Measurements from ENCODE around the gene PDSS2. TPM values are rescaled to one million over a fixed set of nuclear protein-coding genes. Genes with fewer than 3 reads are reported as not detected.

Gene PDSS2
- total RNA-seq, 1 experiment from 2014 or later: 17.7 TPM

DNA sequence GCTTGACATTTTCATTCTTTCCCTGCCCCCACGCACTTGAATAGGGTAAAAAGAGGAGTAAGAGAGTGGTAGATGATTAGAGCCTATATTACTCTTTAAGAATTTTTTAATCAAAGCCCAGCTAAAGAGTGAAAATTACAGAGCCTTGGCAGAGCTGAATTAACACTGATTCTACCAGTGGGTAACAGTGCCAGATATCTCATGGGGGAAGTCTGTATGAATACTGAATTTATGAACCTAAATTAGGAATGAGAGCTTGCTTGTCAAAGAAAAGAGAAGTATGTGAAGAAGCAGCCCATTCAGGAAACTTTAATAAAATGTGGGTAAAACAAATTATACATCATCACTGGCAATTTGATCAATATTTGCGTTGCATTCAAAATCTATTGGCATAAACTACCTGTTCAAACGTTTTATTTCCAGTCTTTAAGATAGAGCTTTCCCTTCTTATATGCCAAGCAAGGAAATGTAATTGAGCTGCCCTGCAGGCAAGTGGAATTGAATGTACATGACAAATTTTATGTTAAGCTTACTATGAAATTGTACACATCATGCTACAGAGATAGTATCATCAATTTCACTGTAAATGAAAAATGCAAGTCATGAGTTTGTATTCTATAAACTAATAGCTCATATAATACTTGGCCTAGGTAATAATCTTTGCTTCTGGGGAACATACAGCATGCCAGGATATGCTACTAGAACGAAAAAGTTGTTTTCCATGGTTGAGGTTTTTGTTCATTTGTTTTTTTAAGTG lies 45.1 kb upstream of the PDSS2 start:
- no peak overlapping the region for H3K4me3 ChIP-seq (ENCODE audit: low read depth in 2 of 2, low read length in 2 of 2)
- TF ChIP-seq, protein P1, sequence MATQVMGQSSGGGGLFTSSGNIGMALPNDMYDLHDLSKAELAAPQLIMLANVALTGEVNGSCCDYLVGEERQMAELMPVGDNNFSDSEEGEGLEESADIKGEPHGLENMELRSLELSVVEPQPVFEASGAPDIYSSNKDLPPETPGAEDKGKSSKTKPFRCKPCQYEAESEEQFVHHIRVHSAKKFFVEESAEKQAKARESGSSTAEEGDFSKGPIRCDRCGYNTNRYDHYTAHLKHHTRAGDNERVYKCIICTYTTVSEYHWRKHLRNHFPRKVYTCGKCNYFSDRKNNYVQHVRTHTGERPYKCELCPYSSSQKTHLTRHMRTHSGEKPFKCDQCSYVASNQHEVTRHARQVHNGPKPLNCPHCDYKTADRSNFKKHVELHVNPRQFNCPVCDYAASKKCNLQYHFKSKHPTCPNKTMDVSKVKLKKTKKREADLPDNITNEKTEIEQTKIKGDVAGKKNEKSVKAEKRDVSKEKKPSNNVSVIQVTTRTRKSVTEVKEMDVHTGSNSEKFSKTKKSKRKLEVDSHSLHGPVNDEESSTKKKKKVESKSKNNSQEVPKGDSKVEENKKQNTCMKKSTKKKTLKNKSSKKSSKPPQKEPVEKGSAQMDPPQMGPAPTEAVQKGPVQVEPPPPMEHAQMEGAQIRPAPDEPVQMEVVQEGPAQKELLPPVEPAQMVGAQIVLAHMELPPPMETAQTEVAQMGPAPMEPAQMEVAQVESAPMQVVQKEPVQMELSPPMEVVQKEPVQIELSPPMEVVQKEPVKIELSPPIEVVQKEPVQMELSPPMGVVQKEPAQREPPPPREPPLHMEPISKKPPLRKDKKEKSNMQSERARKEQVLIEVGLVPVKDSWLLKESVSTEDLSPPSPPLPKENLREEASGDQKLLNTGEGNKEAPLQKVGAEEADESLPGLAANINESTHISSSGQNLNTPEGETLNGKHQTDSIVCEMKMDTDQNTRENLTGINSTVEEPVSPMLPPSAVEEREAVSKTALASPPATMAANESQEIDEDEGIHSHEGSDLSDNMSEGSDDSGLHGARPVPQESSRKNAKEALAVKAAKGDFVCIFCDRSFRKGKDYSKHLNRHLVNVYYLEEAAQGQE (IDR thresholded peaks at IDR 0.05; ENCODE audit: insufficient read depth in 1 of 2, low read depth in 2 of 2, low read length in 1 of 2): no peak
- TF ChIP-seq, protein P2, sequence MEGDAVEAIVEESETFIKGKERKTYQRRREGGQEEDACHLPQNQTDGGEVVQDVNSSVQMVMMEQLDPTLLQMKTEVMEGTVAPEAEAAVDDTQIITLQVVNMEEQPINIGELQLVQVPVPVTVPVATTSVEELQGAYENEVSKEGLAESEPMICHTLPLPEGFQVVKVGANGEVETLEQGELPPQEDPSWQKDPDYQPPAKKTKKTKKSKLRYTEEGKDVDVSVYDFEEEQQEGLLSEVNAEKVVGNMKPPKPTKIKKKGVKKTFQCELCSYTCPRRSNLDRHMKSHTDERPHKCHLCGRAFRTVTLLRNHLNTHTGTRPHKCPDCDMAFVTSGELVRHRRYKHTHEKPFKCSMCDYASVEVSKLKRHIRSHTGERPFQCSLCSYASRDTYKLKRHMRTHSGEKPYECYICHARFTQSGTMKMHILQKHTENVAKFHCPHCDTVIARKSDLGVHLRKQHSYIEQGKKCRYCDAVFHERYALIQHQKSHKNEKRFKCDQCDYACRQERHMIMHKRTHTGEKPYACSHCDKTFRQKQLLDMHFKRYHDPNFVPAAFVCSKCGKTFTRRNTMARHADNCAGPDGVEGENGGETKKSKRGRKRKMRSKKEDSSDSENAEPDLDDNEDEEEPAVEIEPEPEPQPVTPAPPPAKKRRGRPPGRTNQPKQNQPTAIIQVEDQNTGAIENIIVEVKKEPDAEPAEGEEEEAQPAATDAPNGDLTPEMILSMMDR (IDR thresholded peaks at IDR 0.05): no peak
- TF ChIP-seq SIN3A (IDR thresholded peaks at IDR 0.05; ENCODE audit: borderline replicate concordance, insufficient read depth, low read depth, low read length): no peak
- TF ChIP-seq POLR2AphosphoS5 (IDR thresholded peaks at IDR 0.05; ENCODE audit: low read depth, low read length): no peak
- no peak for TF ChIP-seq TCF7L2 (IDR thresholded peaks at IDR 0.05; ENCODE audit: low read depth, low read length)
- no peak for DNase-seq (ENCODE audit: low read depth, low spot score)
- no peak for ATAC-seq
- intact Hi-C loops (cut with micrococcal nuclease; ENCODE audit: unreplicated experiment): no loop called here
- ChIA-PET POLR2A (interaction anchor here (0.7 kb wide), 1 partner anchor 19 kb away, joined by 3 read pairs; no protein-coding TSS in a partner anchor), CTCF (no interaction called here)
- in situ Hi-C loops (cut with HindIII; ENCODE audit: low pct_unique_long_range_greater_than_20kb, low sequenced_read_pairs): no loop called here
- H3K9me3 ChIP-seq (ENCODE audit: control insufficient read depth, insufficient read depth, low read depth, low read length): no peaks in the 10 kb centered on the region
- H3K36me3 ChIP-seq (ENCODE audit: control insufficient read depth, insufficient read depth, low read length): no peaks in the 10 kb centered on the region
- H3K27ac ChIP-seq (ENCODE audit: low read length): no peak overlapping the region
- BruUV-seq (replicated peaks): no TSS peak
- H3K4me1 ChIP-seq (ENCODE audit: control insufficient read depth, insufficient read depth, low read length): no peaks in the 10 kb centered on the region
- no peaks in the 10 kb centered on the region for H3K27me3 ChIP-seq (ENCODE audit: control insufficient read depth, insufficient read depth, low read length)

DNA sequence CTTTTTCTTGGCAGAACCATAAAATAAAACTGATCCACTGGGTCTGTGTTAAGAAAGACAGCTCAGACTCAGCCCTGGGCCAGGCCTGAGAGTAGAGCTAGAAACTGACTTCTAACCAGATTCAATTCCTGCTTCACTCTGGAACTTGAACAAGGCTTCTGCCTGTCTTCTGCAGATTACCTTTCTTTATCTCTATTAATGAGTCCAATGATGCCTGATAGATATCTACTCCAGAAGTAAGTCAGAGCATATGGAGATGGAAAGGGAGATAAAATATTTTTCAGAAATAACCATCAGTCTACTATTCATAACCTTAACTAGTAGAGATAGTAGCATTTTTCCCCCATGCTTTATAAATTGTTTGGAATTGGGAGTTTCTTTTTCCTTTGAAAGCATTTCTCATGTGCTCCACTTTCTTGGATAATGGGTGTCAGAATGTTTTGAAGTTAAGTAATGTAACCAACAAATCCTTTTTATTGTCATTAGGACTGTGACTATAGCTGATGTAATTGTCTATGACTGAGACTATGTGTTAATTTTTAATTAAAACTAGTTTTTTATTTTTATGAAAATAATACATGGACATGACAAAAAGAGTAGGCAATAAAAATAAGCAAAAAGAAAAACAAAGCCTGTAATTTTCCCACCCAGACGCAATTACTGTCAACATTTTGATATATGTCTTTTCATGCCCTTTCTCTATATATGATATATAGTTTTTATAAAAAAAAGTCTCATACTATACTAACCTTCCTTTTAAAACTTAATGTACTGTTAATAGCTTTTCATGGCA lies 37.7 kb upstream of the PDSS2 start:
- no peaks in the 10 kb centered on the region for H3K27me3 ChIP-seq (ENCODE audit: control insufficient read depth, insufficient read depth, low read length)
- no peak for ATAC-seq
- no peak overlapping the region for H3K27ac ChIP-seq (ENCODE audit: low read length)
- ChIA-PET POLR2A (no interaction called here), CTCF (no interaction called here)
- peaks cover 50% of the 10 kb centered on the region for H3K4me1 ChIP-seq (ENCODE audit: control insufficient read depth, insufficient read depth, low read length)
- H3K36me3 ChIP-seq (ENCODE audit: control insufficient read depth, insufficient read depth, low read length): no peaks in the 10 kb centered on the region
- in situ Hi-C loops (cut with HindIII; ENCODE audit: low pct_unique_long_range_greater_than_20kb, low sequenced_read_pairs) (no loop called here), intact Hi-C loops (cut with micrococcal nuclease; ENCODE audit: unreplicated experiment) (no loop called here)
- BruUV-seq (replicated peaks): no TSS peak
- no peak overlapping the region for H3K4me3 ChIP-seq (ENCODE audit: low read depth in 2 of 2, low read length in 2 of 2)
- DNase-seq (ENCODE audit: low read depth, low spot score): no peak
- TF ChIP-seq POLR2AphosphoS5 (IDR thresholded peaks at IDR 0.05; ENCODE audit: low read depth, low read length): no peak
- no peak for TF ChIP-seq SIN3A (IDR thresholded peaks at IDR 0.05; ENCODE audit: borderline replicate concordance, insufficient read depth, low read depth, low read length)
- TF ChIP-seq, protein P1 (IDR thresholded peaks at IDR 0.05; ENCODE audit: insufficient read depth in 1 of 2, low read depth in 2 of 2, low read length in 1 of 2): no peak
- TF ChIP-seq, protein P2 (IDR thresholded peaks at IDR 0.05): no peak
- no peak for TF ChIP-seq TCF7L2 (IDR thresholded peaks at IDR 0.05; ENCODE audit: low read depth, low read length)
- H3K9me3 ChIP-seq (ENCODE audit: control insufficient read depth, insufficient read depth, low read depth, low read length): no peaks in the 10 kb centered on the region

Measured in Panc1 (cell line).